CD4-positive, alpha-beta T cell treated with Interleukin-6 for 4 hours (primary cell): ENCODE data around the gene CENPH.
"Not testable (repeated sequence)": the region's sequence is repeated elsewhere in the genome, so short reads cannot be mapped to it uniquely, and the experiment has no call there.

ENCODE experiments used
- DNase-seq: peaks from one replicate; pipeline ENCODE4 v3.0.0-alpha.2; 2020; ENCODE audit warnings: mixed read lengths

CENPH gene, protein sequence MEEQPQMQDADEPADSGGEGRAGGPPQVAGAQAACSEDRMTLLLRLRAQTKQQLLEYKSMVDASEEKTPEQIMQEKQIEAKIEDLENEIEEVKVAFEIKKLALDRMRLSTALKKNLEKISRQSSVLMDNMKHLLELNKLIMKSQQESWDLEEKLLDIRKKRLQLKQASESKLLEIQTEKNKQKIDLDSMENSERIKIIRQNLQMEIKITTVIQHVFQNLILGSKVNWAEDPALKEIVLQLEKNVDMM

DNA sequence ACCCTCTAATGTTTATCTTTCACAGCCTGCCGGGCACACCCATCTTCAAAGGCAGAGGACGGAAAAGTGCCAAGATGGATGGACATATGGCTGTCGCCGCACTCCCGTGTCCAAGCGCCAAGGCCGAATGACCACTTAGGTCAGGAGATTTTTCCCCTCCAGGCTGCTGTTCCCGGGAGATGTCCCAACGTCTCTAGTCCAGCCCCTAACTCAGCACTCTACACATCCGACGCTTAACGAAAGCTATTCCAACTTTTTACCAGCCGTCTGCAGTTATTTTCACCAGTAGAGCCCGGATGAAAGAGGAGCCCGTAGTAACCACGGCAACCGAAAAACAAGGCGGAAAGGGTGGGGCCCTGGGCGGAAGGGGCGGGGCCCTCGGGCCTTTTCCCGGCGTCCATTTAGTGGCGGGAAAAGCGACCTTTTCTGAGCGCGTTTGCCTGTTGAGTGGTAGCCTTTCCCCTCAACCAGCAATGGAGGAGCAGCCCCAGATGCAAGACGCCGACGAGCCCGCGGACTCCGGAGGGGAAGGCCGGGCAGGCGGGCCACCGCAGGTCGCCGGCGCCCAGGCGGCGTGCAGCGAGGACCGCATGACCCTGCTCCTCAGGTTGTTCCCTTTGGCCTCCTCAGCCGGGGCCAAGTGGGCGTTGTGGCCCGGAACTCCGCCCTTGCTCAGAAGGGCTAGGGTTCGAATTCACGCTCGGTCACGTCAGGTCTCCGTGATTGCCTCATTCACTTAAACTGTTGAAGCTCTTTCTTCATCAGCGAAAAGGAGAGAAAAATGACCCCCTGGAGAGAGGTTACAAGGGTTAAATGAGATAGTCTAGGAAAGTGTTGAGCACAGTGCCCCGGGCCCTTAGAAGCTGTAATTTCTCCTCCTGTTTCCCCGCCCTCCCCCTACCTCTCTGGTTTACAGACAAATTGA is at the start of gene CENPH:
TSS of gene CENPH (plus strand) at position 422 of the 925 bp plus-strand sequence. CDS start at position 474, 52 bp downstream.
- DNase-seq: peak; percentile 91

DNA sequence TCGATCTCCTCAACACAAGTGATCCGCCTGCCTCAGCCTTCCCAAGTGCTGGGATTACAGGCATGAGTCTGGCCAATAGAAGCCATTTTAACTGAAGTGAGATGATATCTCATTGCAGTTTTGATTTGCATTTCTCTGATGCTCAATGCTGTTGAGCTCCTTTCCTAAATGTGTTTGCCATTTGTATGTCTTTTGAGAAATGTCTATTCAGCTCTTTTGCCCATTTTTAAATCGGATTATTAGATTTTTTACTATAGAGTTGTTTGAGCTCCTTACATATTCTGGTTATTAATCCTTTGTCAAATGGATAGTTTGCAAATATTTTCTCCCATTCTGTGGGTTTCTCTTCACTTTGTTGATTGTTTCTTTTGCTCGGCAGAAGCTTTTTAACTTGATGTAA is 49.1 kb upstream of the CENPH start:
- DNase-seq: not testable (repeated sequence)

DNA sequence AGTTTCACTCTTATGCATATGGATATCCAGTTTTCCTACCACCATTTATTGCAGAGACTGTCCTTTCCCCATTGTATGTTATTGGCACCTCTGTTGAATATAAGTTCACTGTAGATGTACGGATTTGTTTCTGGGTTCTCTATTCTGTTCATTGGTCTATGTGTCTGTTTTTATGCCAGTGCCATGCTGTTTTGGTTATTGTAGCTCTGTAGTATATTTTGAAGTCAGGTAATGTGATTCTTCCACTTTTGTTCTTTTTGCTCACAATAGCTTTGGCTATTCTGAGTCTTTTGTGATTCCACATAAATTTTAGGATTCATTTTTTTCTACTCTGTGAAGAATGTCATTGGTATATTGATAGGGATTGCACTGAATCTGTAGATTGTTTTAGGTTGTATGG is 48.6 kb upstream of the CENPH start:
- DNase-seq: no peak

DNA sequence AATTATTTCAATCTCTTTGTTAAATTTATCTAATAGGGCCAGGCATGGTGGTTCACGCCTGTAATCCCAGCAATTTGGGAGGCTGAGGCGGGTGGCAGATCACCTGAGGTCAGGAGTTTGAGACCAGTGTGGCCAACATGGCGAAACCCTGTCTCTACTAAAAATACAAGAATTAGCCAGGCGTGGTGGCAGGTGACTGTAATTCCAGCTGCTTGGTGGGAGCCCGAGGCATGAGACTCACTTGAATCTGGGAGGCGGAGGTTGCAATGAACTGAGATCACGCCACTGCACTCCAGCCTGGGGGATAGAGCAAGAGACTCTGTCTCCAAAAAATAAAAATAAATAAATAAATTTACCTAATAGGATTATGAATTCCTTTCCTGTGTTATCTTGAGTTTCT is 40.8 kb upstream of the CENPH start:
- not testable (repeated sequence) for DNase-seq

DNA sequence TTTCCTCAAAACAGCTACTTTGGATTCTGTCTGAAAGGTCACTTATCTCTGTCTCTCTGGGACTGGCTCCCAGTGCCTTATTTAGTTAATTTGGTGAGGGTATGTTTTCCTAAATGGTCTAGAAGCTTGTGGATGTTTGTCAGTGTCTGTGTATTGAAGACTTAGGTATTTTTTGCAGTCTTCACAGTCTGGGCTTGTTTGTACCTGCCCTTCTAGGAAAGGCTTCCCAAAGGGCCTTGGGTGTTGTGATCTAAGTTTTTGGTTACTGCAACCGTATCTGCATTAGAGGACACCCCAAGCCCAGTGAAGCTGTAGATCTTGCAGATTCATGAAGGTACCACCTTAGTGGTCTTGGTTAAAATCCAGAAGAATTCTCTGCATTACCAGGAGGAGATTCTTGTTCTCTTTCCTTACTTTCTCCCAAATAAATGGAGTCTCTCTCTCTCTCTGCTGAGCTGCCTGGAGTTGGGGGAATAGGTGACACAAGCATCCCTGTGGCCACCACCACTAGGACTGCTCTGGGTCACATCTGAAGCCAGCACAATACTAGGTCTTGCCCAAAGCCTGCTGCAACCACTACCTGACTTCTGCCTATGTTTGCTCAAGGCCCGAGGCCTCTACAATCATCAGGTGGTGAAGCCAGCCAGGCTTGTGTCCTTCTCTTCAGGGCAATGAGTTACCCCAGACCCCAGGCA is 40.3 kb upstream of the CENPH start:
- no peak for DNase-seq

DNA sequence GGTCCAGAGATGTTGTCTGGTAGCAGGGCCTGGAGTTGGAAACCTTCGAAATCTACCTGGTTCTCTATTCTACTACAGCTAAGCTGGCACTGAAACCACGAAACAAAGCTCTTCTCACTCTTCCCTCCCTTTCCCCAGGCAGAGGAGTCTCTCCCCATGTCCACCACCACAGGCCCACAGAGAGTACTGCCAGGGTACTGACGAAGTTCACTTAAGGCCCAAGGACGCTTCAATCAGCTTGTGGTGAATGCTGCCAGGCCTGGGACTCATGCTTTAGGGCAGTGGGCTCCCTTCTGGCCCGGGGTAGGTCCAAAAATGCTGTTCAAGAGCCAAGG is 39.7 kb upstream of the CENPH start:
- DNase-seq: no peak

DNA sequence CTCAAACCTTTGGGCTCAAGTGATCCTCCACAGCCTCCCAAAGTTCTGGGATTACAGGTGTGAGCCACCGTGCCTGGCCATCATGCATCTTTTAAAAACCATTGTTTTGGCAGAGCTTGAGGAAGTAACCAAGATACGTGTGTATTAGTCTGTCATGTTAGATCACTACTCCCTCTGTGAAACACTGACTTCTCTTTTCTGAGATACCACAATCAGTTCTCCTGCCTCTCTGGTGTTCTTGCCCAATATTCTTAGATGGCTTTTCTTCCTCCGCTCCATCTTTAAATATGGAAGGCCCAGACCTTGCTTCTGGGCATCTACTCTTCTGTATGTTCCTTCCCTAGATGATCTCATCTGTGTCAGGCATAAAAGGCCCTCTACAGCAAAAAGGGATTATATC is 36.7 kb upstream of the CENPH start:
- no peak for DNase-seq

DNA sequence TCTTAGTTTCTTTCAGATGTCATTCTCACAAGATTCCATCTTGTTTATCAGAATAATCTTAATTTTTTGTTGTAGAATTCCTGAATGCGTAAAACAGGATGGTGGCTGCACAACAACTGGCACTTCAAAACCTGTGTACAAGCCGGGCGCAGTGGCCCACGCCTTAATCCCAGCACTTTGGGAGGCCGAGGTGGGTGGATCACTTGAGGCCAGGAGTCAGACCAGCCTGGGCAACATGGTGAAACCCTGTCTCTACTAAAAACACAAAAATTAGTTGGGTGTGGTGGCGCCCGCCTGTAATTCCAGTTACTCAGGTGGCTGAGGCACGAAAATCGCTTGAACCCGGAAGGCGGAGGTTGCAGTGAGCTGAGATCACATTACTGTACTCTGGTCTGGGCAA is 32.9 kb upstream of the CENPH start:
- no peak for DNase-seq

DNA sequence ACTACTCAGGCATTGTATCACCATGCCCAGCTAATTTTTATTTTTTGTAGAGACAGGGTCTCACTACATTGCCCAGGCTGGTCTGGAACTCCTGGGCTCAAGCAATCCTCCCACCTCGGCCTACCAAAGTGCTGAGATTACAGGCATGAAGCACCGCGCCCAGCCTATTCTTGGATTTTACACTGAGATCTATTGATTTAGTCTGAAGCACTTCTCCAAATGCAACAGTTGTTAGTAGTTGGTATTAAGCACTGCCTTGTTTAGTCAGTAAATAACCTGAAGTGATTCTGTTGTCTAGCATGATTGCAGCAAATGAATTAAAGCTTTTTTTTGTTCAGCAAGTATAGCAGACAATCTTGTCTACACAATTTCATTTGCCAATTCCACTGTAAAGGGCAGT is 31.3 kb upstream of the CENPH start:
- no peak for DNase-seq

DNA sequence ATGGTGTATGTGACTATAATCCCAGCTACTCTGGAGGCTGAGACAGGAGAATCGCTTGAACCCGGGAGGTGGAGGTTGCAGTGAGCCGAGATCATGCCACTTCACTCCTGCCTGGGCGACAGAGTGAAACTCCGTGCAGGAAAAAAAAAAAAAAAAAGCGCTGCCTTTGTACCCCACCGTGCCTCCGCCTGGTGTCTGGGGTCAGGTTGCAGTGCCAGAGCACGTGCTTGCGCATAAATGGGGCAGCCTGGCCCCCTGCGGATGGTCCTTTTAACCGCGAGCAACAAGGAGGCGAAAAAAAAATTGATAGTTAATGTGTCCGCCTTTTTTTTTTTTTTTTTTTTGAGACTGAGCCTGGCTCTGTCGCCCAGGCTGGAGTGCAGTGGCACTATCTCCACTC is 28.7 kb upstream of the CENPH start:
- DNase-seq: no peak

DNA sequence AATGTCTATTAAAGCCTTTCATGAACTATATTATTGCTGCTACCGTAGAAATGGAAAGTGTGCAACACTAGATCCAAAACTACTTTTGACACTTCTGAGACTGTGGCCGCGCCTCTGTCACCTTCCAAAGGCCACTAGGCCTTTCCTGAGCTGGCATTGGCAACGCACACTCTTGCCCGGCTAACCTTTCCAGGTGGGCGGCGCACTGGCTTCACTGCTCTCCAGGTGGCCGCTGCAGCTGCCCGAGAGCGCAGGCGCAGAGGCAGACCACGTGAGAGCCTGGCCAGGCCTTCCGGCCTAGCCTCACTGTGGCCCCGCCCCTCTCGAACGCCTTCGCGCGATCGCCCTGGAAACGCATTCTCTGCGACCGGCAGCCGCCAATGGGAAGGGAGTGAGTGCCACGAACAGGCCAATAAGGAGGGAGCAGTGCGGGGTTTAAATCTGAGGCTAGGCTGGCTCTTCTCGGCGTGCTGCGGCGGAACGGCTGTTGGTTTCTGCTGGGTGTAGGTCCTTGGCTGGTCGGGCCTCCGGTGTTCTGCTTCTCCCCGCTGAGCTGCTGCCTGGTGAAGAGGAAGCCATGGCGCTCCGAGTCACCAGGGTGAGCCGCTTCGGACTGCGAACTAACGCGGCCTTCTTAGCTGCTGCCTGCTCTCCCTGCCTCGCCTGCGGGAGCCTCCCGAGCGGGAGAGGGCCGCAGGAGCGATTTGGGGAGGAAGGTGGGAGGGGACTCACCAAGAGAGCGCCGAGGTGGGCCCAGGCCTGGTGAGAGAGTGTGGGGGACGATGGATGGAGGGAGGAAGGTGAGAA is 22.5 kb upstream of the CENPH start, which contains the start of gene CCNB1:
TSS of gene CCNB1 (plus strand) at position 465 of the 807 bp plus-strand sequence. CDS start at position 578, 113 bp downstream.
- DNase-seq: peak; percentile 98

DNA sequence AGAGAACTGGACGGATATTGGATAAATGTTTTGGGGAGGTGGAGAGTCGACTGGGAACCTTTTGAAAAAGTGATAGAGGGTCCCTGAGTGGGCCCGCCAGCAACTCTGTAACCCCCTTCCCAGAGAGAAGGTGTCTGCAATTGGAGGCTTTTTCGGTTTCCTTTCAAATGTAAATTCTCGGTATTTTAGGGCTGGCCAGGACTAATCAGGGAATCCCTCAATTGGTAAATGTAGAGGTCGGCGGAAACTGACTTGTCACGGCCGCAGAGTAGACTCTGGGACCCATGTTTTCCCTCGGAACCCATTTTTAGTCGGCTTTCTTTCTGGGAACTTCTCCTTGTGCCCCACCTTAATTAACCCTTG is 21.9 kb upstream of the CENPH start:
- no peak for DNase-seq

DNA sequence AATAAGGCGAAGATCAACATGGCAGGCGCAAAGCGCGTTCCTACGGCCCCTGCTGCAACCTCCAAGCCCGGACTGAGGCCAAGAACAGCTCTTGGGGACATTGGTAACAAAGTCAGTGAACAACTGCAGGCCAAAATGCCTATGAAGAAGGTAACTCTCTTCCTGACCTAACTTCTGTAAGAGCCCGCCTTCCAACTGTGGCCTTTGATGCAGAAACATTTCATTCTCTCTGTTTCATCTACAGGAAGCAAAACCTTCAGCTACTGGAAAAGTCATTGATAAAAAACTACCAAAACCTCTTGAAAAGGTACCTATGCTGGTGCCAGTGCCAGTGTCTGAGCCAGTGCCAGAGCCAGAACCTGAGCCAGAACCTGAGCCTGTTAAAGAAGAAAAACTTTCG is 21.5 kb upstream of the CENPH start:
- DNase-seq: no peak

DNA sequence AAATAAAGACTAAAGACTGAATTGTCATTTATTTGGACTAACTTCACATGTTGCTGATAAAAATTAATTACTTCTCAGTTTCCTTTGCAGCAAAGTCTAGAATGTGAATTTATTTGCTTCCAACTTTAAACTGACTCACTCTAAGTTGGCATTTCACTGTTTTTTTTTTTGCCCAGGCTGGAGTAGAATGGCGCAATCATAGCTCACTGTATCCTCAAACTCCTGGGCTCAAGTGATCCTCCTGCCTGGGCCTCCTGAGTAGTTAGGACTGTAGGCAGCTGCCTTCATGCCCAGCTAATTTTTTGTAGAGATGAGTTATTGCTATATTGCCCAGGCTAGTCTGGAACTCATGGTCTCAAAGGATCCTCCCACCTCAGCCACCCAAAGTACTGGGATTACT is 18.9 kb upstream of the CENPH start:
- DNase-seq: no peak

DNA sequence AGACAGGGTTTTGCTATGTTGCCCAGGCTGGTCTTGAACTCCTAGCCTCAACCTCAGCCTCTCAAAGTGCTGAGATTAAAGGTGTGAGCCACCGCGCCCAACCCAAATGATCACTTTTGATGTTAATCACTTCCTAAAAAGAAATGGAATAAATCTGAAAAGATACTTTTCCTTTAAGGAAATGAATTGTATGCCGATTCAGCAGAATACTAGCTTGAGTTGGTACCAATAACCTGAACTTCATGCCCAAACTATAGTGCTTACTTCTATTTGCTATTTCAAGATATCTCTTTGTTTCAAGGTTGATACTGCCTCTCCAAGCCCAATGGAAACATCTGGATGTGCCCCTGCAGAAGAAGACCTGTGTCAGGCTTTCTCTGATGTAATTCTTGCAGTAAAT is 18.4 kb upstream of the CENPH start:
- DNase-seq: no peak

DNA sequence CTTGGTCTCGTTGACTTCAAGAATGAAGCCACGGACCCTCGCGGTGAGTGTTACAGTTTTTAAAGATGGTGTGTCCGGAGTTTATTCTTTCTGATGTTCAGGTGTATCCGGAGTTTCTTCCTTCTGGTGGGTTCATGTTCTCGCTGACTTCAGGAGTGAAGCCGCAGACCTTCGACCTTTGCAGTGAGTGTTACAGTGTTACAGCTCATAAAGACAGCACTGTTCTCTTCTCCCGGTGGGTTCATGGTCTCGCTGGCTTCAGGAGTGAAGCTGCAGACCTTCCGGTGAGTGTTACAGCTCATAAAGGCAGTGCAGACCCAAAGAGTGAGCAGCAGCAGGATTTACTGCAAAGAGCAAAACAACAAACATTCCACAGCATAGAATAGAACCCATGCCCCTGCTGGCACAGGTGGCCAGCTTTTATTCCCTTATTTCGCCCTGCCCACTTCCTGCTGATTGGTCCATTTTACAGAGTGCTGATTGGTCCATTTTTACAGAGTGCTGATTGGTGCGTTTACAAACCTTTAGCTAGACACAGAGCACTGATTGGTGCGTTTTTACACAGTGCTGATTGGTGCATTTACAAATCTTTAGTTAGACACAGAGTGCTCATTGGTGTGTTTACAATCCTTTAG is 7.6 kb upstream of the CENPH start:
- DNase-seq: not testable (repeated sequence)

DNA sequence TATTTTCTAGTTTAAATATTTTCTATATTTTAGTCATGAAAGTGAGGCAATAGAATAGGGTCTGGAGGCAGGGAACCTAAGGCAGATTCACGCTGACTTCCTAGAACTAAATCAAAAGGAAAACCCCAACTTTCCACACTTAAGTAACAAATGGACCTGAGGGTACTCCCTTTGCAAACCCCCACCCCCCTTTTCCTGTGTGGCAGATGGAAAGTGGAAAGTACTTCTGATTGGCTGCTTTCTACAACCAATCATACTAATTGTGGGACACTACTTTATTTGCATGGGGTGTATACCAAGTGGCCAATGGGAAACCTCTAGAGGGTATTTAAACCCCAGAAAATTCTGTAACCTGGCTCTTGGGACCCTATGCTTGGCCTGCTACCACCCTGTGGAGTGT is 4.8 kb upstream of the CENPH start:
- DNase-seq: no peak

DNA sequence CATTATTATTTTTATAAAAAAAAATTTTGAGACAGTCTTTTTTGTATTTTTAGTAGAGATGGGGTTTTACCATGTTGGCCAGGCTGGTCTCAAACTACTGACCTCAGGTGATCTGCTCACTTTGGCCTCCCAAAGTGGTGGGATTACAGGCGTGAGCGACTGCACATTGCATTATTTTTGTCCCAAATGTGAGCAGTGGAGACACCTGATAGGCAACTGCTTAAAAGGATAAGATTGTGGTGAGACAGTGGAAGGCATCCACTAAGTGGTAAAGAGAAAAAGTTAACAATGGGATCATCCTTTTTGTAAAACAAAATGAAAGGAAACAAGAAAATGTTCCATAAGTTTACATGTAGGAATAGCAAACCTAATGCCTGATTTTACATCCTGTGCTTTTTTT is 2.0 kb upstream of the CENPH start:
- DNase-seq: no peak

DNA sequence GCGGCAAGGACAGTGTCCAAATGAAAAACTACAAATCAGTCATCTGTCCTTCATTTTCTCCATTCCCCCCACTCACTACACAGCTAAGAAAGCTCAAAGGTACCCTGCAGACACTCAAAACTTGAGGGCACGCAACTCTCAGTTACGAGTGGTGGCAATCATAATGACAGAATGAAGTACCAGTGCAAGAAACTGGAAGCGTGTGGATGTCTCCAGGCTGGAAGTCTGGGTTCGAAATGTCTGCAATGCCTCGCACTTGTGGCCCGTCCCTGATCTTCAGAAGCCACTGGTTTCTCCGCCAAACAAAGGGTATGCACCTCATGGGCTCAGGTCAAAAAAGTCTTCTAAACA is 597 bp upstream of the CENPH start:
- no peak for DNase-seq

DNA sequence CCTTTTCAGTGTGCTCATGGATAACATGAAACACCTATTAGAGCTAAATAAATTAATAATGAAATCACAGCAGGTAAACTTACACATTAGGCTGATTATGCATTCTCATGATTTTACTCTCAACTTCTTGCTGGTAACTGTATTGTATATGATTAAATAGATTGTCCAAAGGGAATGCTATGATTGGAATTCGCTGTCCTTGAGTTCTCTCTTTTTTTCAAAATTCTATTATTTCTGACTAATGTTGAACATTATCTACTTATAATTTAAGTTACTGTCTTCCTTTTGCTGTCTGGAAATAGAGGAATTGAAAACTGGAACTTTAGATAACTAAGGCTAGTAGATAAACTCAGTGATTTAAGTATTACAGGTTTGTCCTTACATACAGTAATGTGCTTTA is 13.1 kb downstream of the CENPH start:
- no peak for DNase-seq

DNA sequence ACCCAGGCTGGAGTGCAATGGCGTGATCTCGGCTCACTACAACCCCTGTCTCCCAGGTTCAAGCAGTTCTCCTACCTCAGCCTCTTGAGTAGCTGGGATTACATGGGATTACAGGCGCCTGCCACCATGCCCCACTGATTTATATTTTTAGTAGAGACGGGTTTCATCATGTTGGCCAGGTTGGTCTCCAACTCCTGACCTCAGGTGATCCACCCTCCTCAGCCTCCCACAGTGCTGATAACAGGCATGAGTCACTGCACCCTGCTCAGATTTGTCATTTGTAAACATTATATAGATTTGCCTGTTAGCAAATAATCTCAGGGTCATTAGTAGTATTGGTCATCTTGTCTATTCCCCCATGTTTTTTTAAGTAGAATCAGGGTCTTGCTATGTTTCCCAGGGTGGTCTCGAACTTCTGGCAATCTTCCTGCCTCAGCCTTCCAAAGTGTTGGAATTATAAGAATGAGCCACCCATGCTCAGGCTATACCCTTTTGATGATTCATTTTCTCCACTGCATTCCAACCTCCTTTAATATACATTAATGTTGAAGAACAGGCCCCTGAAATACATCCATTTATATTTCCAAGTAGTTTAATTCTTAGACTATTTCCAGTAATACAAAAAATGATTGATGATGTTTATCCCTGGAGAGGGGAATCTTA is 17.3 kb downstream of the CENPH start:
- DNase-seq: no peak

DNA sequence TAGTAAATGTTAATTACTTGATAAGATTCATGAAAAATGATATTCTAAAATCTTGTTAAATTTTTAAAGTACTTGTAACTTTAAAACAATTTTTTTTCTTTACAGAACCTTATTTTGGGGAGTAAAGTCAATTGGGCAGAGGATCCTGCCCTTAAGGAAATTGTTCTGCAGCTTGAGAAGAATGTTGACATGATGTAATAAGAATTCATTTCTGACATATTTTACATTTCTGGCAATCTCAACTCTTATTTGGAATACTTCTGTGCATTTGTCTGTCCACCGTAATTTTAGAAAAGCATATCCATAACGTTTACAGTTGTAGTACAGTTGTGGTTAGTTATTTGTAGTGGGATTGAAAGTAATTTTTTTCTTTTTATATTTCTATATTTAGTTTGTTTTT is 20.2 kb downstream of the CENPH start:
- no peak for DNase-seq
